NCI-H2029 (cell line): ENCODE measurements around the gene UNC13A.

Experiments
- DNase-seq: peaks from one replicate; lab custom pipeline; 2025; lab: John Stamatoyannopoulos, UW

Gene UNC13A

DNA sequence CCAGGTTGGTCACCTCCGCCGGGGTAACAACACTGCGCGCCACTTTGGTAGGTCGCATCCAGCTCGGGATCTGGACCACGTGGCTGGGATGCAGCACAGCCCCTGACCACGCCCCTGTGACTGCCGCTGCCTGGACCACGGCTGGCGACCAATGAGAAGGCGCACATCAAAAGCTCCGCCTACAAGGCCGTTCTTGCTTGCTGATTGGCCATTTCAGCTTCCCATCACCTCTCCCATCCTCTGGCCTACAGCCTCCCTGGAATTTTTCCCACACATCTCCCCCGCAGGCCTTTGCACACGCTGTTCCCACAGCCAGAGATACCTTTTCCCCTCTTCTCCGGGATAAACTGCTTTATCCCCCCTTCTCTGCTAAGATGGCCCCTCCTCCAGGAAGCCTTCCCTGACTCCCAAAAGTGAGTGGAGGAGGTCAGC is 18.6 kb upstream of the UNC13A start:
- peak; percentile 31 for DNase-seq

DNA sequence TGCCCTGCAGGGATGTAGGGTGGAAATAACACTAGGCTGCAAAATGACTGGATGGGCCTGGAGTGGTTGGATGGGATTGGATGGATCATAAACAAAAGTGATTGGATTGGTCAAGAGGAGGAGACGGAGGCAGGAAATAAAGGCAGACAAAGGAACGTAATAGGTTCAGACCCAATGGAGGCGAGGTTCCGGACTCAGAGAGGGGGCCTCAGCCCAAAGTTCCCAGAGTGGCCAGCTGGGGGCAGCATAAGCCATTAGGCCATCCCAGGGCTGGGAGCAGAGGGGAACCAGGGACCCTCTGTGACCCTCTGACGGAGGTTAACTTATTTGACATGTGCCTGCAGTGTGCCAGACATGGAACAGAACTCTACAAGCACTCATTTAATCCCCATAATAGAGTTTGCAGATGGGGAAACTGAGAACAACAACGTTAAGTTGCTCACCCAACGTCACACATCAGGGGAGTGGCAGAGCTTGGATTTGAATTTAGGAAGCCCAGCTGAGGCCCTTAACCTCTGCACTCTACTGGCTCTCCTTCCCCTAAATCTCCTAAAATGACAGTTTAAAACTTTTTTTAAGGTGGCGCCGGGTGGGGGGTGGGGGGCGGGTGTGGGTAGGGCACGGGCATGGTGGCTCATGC is 15.8 kb upstream of the UNC13A start:
- DNase-seq = no peak

DNA sequence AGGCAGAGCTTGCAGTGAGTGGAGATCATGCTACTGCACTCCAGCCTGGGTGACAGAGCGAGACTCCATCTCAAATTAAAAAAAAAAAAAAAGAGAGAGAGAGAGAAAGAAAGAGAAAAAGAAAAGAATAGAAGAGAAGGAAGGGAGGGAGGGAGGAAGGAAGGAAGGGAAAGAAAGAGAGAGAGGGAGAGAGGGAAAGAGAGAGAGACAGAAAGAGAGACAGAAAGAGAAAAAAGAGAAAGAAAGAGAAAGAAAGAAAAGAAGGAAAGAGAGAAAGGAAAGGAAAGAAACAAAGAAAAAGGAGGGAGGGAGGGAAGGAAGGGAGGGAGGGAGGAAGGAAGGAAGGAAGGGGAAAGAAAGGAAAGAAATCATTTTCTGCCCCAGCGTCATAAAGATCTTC is 7.0 kb upstream of the UNC13A start:
- no peak for DNase-seq

DNA sequence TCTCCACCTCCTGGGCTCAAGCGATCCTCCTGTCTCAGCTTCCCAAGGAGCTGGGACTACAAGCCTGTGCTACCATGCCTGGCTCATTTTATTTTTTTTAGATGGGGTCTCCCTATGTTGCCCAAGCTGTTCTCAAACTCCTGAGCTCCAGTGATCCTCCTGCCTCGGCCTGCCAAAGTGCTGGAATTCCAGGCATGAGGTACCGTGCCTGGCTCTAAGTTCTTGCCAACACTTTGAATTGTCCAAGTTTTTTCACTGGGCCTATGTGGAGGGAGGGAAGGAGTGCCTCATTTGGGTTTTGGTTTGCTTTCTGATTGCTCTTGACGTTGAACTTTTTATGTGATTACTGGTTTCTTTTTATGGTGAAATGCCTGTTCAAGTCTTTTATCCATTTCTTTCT is 4.4 kb upstream of the UNC13A start:
- DNase-seq = no peak

DNA sequence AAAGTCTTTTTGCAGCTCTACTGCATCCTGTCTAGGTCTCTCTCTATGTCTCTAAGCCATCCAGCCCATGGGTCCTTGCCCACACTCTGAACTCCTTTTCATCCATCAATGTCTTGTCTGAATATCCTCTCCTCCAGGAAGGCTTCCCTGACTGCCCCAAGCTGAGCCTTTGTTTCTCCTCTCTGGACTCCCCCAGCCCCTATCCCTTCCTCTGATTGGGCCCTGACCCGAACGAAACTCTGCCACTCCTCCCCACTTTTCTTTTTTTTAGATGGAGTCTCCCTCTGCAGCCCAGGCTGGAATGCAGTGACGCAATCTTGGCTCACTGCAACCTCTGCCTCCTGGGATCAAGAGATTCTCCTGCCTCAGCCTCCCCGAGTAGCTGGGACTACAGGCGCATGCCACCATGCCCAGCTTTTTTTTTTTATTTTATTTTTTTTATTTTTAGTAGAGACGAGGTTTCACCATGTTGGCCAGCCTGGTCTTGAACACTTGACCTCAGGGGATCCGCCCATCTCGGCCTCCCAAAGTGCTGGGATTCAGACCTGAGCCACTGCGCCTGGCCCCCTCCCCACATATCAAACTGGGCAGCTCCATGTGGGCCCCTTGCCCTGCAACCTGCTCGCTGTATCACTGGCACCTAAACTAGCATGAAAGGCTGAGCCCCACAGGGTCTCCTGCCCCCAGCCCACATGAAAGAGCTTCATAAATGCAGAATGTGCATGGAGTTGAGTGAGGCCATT is 870 bp upstream of the UNC13A start:
- DNase-seq = no peak

DNA sequence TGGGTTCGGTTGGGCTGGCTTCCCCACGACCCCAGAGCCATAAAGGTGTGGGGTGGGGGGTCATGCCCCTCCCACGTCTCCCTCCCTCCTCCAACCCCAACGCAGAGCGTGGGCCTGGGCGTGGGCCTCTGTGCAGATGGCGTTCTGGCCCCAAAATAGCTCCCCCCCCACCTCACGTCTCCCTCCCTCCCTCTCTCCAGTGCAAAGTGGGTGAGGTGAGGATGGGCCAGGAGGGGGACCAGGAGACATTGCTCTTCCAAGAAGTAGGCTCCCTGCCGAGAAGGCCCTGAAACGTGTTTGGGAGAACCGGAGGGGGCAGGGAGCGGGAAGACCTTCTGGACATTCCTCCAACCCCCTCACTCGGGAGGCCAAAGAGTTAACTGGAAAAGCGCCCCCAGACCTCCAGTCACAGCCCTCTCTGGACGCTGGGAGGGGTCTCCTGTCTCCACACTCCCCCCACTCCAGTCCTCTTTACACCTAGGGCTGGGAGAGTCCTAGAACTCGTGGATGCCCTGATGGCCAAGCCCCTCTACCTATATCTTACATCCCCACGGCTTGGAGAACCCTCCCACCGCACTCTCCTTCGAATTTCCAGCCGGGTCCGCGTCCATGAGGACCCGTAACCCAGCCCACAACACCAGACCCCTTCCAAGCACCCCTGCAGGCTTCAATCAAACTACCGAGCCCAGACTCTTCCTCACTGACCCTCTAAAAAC is 855 bp downstream of the UNC13A start:
- no peak for DNase-seq

DNA sequence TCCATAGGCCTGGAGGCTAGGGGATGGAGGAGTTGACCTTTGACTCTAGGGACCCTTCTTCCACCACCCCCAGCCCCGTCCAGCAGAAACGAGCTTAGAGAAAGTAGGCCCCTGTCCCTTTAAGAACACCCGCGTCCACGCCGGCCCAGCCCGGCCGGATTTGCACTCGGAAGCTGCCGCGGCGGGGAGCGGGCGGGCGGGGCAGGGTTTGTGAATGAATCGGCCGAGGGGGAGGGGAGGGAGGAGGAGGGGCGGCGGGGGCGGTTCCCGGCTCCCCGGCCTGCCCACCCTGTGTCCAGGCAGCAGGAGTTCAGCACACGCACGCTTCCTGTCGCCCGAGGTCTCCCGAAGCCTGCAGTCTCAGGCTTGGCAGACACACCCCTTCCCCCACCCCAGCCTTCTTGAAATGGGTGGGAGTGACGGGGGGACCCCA is 1.5 kb downstream of the UNC13A start:
- peak; percentile 30 for DNase-seq

DNA sequence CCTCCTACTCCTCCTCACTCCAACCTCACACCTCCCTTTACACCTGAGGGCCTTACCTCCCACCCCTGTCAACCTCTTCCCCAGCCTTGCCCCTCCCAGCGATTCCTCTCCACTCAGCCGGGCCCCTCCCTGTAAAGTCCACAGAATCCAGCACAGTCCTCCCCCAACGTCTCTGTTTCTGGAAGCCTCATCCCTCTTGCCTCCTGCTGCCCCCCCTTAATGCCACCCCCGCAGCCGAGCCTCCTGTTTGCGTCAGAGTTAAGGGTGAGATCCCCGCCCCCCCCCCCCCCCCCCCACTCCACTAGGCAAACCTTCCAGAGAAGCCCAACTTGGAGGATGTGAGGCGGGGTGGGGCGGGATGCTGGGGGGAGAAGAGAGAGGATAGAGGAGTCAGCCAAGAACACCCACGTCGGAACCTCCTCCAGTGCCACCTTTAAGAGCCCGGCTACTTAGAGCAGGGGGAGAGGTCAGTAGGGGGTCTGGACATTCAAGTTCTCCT is 2.1 kb downstream of the UNC13A start:
- DNase-seq = no peak

DNA sequence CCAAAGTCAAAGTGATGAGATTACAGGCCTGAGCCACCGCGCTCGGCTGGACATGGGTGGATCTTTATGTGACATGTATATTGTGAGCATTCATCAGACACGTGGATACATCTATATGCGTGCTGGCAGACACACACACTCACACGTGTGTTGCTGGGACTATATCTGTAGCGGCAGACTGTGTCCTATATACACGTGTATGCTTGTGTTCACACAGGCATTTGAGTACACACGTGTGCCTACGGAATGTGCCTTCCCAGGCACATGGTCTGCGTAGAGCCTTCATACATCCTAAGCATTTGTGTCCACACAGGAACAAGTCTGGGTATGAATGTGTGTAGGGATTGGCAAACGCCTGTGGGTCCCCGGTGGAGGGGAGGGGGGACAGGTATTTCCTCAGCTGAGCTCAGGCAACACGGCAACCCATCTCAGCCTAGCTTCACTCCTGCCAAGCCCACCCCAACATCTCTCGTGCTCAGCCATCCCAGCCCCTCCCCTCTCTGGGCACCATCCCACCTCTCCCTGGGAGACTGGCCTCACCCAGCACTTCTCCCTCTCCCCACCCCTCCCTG is 2.6 kb downstream of the UNC13A start:
- DNase-seq = no peak

DNA sequence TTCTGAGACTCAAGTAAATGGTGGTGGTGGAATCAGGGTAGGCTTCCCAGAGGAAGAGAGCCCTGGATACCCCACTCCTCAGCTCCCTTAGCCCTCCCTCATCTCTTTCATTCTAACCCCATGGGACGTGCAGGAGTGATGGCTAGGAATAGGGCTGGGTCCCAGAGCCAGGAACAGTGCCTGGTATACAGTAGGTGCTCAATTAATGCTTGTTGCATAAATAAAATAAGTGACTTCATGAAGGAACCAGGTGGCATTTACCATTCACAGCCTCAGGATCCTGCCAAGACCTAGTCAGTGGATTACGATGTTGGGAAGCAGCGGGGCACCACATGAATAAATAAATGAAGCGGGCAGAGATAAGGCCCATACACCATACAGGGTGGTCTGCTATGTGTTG is 3.9 kb downstream of the UNC13A start:
- DNase-seq = no peak

DNA sequence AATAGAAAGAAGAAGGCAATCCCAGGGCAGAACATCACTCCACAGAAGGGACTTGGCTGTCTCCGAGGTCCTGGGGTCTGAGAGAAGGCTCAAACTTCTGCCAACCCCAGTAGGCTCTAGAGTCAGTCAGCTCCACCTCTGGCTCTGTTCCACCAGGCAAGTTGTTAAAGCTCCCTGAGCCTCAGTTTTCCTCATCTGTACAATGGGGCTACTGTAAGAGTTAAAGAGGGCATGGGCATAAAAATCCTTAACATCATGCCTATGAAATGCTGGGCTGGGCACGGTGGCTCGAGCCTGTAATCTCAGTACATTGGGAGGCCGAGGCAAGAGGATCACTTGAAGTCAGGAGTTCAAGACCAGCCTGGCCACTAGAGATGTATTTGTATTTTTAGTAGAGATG is 5.1 kb downstream of the UNC13A start:
- no peak for DNase-seq

DNA sequence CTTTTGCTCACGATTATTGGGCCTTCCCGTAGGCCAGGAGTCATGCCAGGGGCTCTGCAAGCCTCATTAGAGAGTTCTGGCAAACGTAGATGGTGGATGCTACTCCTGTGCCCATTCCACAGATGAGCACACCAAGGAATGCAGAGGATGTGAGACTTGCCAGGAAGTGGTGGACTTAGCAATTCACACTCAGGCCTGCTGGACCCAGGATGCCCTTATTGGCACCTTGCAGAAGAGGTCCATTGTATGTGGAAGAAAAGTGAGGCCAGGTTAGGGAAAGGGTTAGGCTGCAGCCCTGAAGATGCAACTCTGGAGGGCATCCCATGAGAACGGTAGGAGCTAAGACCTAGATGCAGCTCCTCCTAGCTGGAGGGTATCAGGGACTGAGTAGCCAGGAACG is 5.9 kb downstream of the UNC13A start:
- no peak for DNase-seq

DNA sequence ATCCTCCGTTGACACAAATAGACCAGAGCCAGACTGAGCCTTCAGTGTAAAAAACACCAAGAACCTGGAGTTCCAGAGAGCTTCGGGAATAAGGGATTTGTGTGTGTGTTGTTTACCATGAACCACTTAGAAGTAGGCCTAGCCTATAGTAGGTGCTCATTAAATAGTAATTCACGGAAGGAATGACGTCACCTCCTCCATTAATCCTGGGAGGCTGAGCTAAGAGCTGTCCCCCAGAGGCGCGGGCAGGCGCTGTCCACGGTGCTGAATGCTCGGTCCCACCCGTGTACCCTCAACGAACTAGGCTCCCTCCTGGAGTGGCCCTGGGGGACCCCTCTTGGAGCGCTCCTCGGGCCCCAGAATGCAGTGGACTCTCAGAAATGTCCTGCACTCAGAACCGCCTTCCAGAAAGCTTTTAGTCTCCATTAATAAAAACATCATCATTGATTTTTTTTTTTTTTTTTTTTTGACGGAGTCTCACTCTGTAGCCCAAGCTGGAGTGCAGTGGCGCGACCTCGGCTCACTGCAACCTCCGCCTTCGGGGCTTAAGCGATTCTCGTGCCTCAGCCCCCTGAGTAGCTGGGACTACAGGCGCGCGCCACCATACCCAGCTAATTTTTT is 6.5 kb downstream of the UNC13A start:
- no peak for DNase-seq

DNA sequence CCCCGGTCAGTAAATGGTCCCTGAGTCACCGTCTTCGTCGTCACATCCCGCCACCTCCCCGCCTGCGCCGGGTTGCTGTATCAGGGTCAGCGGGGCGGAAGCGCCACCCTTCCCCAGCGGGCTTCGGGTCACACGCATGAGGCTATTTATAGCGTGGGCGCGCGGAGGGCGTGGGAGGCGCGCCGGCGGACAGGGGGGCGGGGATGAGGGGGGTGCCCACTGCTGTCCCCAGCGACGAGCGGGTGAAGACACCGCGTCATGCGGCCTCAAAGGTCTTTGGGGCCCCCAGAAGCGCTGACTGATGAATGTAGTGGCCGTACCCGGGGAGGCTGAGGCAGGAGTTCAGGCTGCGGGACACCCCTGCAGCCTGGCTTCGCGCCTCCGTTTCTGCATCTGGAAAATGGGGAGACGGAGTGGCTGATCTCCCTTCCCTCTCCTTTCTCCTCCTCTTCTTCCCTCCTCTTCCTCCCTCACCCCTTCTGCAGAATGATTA is 7.9 kb downstream of the UNC13A start:
- no peak for DNase-seq

DNA sequence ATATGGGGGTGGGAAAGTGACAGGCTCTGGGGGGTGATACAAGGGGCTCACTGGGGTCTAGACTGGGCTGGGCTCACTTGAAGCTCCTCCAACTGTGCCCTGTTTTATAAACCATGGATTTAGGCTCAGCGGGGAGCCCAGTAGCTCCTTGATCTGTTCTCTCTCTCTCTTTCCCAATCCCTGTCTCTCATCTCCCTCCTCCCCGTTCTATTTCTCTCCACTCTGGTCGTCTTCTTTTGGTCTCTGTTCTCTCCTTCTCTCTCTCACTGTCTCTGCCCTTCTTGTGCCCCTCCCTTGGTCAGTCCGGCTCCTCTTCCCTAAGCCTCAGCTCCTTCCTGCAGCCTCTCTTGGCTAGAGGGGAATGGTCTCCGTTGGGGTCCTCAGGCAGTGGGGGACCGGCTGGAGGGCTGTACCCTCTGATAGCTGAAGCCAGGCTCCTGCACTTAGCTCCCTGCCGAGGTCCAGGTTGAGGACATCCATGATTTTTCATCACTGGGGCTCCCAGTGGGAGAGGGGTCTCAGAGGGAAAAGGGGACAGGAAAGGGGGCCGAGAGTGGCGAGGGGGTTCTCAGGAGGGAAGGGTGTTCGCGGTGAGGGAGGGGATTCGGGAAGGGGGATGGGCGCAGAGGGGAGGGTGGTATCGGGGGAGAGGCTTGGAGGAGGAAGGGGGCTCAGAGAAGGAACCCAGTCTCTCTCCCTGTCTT is 8.5 kb downstream of the UNC13A start:
- DNase-seq = no peak

DNA sequence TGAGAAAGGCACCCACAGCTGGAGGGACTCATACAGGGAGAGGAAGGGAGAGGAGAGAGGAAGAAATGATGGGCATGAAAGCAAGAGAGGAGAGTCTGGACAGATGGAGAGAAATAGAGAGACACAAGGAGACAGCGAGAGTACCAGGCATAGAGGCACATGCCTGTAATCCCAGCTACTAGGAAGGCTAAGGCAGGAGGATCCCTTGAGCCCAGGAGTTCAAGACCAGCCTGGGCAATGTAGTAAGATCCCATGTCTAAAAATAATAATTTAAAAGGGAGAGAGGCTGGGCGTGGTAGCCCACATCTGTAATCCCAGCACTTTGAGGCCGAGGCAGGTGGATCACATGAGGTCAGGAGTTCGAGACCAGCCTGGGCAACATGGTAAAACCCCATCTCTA is 9.3 kb downstream of the UNC13A start:
- no peak for DNase-seq

DNA sequence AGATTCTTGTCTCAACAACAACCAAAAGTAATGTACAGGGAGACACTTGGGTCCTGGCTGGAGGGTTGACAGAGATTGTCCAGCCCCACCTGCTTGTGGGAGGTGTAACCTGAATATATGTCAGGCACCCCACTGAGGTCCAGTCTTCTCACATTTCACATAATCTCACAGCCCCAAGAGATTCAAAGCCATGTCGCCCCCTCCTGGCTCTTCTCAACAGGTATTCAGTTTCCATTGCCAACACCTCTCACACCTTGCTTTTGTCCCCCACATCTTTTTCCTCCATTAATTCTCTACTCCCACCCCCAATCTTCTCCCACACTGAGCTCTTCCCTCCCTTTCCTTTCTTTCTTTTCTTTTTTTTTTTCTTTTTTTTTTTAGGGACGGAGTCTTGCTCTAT is 11.2 kb downstream of the UNC13A start:
- DNase-seq = no peak

DNA sequence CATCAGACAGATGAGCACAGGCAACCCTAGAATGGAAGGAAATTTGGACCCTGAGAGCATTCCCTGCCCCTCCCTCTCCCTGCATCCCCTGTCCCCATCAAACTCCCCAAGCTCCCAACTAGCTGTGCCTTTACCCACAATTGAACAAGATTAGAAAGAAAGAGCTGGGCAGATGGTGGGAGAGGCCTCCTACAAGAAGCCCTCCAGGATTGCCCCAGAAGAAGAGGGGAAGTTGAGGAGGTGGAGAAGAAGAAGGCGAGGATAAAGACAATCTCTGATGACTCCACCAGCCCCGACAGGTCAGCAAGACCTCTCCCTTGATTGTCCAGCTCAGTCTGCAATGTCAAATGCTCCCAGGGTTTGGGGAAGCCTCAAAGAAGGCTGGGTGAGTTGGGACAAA is 11.9 kb downstream of the UNC13A start:
- no peak for DNase-seq

DNA sequence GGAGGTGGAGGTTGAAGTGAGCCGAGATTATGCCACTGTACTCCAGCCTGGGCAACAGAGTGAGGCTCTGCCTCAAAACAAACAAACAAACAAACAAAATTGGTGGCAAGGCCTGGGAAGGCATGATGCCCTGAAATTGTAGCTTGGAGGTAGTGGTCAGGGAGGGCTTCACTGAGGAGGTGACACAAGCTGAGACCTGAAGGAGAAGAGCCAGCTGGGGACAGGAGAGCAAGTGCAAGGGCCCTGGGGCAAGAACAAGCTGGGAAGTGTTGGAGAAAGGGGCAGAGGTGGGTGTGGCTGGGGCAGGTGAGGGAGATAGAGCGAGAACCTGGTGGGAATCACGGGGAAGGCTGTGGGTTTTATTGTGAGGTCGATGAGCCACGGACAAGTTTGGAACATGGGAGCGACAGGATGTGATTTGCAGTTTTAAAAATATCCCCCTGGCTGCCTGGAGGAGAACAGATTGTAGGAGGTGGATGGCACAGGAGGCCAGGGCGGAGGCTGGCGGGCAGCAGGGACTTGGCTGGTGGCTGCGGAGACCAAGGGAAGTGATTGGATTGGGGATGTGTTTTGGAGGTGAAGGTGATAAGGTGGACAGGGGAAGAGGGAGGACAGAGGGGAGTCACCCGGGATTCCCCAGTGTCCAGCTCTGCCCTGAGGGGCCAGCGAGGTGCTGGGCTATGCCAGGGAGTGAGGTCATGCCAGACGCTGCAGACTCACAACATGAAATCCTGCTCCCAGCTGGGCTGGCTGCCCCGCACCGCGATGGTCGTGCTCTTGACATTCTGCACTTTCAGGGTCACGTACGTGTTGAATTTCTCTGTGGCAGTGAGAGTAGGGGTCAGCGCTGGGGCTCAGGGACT is 14.0 kb downstream of the UNC13A start:
- DNase-seq = no peak

DNA sequence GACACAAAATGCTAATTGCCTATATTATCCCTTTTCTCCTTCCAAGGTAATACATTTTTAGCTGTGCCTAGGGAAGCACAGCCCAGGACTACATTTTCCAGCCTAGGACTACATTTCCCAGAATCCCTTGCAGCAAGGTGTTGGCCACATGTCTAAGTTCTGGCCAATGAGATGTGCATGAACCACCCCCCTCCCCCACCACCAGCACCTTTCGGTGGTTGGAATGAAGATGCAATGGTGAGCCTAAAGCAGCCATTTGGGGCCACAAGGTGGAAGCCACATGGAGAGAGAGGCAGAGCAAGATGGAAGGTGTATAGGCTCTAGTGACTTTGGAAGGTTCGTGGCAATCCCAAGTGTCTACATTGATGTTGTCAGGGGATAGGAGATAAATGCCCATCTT is 16.2 kb downstream of the UNC13A start:
- DNase-seq = no peak
